Measurements from ENCODE around the gene SEC63. TPM values are rescaled to one million over a fixed set of nuclear protein-coding genes. Genes with fewer than 3 reads are reported as not detected.

SEC63 gene
- total and polyA plus RNA-seq, 4 experiments from 2014 or later: 19.6 to 95.5 (median 68.7) TPM

- Histone ChIP-seq H3K4me3 (ENCODE audit: low read length in 2 of 2) (no peak overlapping the region), H3K4me1 (ENCODE audit: insufficient read depth, low read length) (peaks cover 13% of the 10 kb centered on the region), H3K36me3 (ENCODE audit: insufficient read depth, low read length) (no peaks in the 10 kb centered on the region), H3K27me3 (ENCODE audit: insufficient read depth, low read length) (no peaks in the 10 kb centered on the region), H3K9me3 (ENCODE audit: control insufficient read depth in 1 of 2, low read length in 2 of 2) (no peaks in the 10 kb centered on the region), H3K27ac (ENCODE audit: low read depth, low read length) (no peak overlapping the region)
- H3K27ac Mint-ChIP-seq: peak overlapping the region in 3 of 7 donors; percentile 7 to 78 (median 50)
- no peak for DNase-seq
- H3K36me3 Mint-ChIP-seq: no peaks in the 10 kb centered on the region
- H3K4me1 Mint-ChIP-seq: peaks cover 11 to 31% (median 15%) of the 10 kb centered on the region in 4 donors
- no peaks in the 10 kb centered on the region for H3K9me3 Mint-ChIP-seq
- POLR2A ChIA-PET (ENCODE audit: partially characterized antibody): interaction anchor here (2.1 to 6.6 kb wide), 6 partner anchors 28 to 171 kb away, joined by 7 to 107 read pairs (median 28); partner anchors contain the start of gene SCML4
- no peaks in the 10 kb centered on the region for H3K27me3 Mint-ChIP-seq
- peak overlapping the region in 3 of 8 donors; percentile 5 to 48 (median 28) for H3K4me3 Mint-ChIP-seq
- intact Hi-C loops (cut with micrococcal nuclease): no loop called here
- CTCF ChIA-PET (ENCODE audit: partially characterized antibody): interaction anchor here (0.9 to 6.9 kb wide), 23 partner anchors 13 to 176 kb away, joined by 3 to 224 read pairs (median 20); partner anchors contain the start of gene SCML4
These were observed 108.7 kb downstream of the SEC63 start for GRCh38 chr6:107849325-107849724.

DNA sequence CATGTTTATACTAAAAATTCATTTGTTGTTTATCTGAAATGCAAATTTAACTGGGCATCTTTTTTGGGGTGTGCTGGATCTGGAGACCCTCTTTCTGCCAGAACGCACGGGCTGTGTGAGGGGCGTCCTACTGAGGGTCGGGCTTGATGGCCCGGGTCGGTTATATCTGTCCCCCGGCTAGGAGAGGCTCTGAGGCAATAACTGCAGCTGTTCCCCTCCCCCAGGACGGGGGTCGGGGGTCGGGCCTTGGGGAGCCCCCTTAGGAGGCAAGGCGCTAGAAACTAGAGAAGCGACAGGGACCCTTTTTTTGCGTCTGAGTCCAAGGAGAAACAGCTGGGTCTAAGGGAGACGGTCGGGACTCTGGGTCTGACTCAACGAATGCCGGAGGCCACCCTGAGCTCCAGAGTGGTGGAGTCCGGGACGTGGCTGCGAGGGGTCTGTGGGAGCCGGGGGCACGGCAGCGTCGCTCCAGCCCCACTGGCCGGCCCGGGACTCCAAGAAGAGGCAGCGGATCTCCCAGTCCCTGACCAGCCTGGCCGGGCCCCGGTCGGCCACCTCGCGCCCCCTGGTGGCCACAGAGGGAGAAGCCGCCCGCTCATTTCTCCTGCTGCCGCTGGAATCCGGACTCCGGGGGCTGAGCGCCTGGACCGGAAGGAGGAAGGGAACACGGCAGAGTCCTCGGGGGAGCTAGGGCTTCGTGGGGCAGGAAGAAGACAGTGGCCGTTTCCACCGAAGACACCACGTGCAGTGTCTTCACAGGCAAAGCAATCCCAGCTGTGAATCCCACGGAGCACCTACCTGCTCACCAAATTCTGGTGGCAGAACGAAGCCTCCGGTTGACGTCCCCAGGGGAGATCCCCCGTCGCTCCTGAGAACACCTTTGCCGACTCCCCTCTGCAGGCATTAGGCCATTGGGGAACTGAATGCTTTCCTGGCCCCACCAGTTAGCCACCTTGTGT is 109.9 kb downstream of the SEC63 start:
- Histone ChIP-seq H3K4me3 (ENCODE audit: low read length in 2 of 2) (peak overlapping the region; percentile 57 to 73), H3K36me3 (ENCODE audit: insufficient read depth, low read length) (no peaks in the 10 kb centered on the region), H3K27ac (ENCODE audit: low read depth, low read length) (peak overlapping the region; percentile 33), H3K4me1 (ENCODE audit: insufficient read depth, low read length) (peaks cover 22% of the 10 kb centered on the region), H3K9me3 (ENCODE audit: control insufficient read depth in 1 of 2, low read length in 2 of 2) (no peaks in the 10 kb centered on the region), H3K27me3 (ENCODE audit: insufficient read depth, low read length) (no peaks in the 10 kb centered on the region)
- DNase-seq: peak; percentile 71 to 83 (median 75)
- ChIA-PET CTCF (ENCODE audit: partially characterized antibody) (interaction anchor here (0.6 to 6.9 kb wide), 57 partner anchors 8 to 205 kb away, joined by 3 to 224 read pairs (median 7); partner anchors contain the start of genes SCML4 and SEC63), POLR2A (ENCODE audit: partially characterized antibody) (interaction anchor here (0.8 to 6.6 kb wide), 30 partner anchors 12 to 172 kb away, joined by 3 to 107 read pairs (median 4); partner anchors contain the start of gene SCML4)
- Mint-ChIP-seq H3K4me1 (peaks cover 17 to 43% (median 23%) of the 10 kb centered on the region in 4 donors), H3K36me3 (no peaks in the 10 kb centered on the region), H3K4me3 (peak overlapping the region; percentile 79 to 90 (median 85)), H3K9me3 (no peaks in the 10 kb centered on the region), H3K27ac (peak overlapping the region; percentile 80 to 90 (median 88)), H3K27me3 (no peaks in the 10 kb centered on the region)
- intact Hi-C loops (cut with micrococcal nuclease): loop anchor here (1.0 kb wide), 5 partner anchors 24 to 173 kb away; partner anchors contain the start of gene SCML4

- Histone ChIP-seq H3K27me3 (ENCODE audit: insufficient read depth, low read length) (no peaks in the 10 kb centered on the region), H3K4me3 (ENCODE audit: low read length in 2 of 2) (no peak overlapping the region), H3K9me3 (ENCODE audit: control insufficient read depth in 1 of 2, low read length in 2 of 2) (no peaks in the 10 kb centered on the region), H3K27ac (ENCODE audit: low read depth, low read length) (no peak overlapping the region), H3K36me3 (ENCODE audit: insufficient read depth, low read length) (no peaks in the 10 kb centered on the region), H3K4me1 (ENCODE audit: insufficient read depth, low read length) (peaks cover 24% of the 10 kb centered on the region)
- H3K27ac Mint-ChIP-seq: peak overlapping the region in 6 of 7 donors; percentile 12 to 65 (median 36)
- H3K9me3 Mint-ChIP-seq: no peaks in the 10 kb centered on the region
- DNase-seq: no peak
- intact Hi-C loops (cut with micrococcal nuclease): no loop called here
- no peaks in the 10 kb centered on the region for H3K36me3 Mint-ChIP-seq
- H3K4me1 Mint-ChIP-seq: peaks cover 17 to 45% (median 27%) of the 10 kb centered on the region in 4 donors
- ChIA-PET POLR2A (ENCODE audit: partially characterized antibody) (interaction anchor here (2.2 to 6.6 kb wide), 5 partner anchors 13 to 120 kb away, joined by 9 to 107 read pairs (median 35); partner anchors contain the start of gene SCML4), CTCF (ENCODE audit: partially characterized antibody) (interaction anchor here (1.8 to 6.9 kb wide), 17 partner anchors 8 to 203 kb away, joined by 4 to 224 read pairs (median 20); partner anchors contain the start of gene SCML4)
- peak overlapping the region in 2 of 8 donors; percentile 8 to 16 for H3K4me3 Mint-ChIP-seq
- no peaks in the 10 kb centered on the region for H3K27me3 Mint-ChIP-seq
These were observed 111.7 kb downstream of the SEC63 start for GRCh38 chr6:107846262-107846795.

DNA sequence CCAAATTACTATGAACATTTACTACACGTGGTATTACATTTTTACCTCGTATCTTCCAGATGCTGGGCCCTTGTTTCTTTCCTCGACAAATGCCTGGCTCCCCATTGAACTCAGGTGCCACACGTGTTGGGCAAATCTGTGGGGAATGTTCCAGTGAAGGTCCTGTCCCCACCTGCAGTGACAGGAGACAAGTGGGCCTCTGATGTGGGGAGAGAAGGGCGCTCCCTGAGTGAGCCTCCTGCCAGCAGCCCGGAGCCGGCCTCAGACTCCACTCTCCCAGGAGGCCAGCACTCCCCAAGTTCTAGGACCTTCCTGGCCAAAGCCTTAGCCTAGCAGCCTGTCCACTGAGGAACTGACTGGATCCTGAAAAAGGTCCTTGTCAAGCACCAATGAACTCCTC is 112.2 kb downstream of the SEC63 start:
- Mint-ChIP-seq H3K36me3 (no peaks in the 10 kb centered on the region), H3K27ac (no peak overlapping the region), H3K4me1 (peaks cover 17 to 45% (median 27%) of the 10 kb centered on the region in 4 donors), H3K9me3 (no peaks in the 10 kb centered on the region), H3K4me3 (no peak overlapping the region), H3K27me3 (no peaks in the 10 kb centered on the region)
- no peak overlapping the region for H3K4me3 ChIP-seq (ENCODE audit: low read length in 2 of 2)
- intact Hi-C loops (cut with micrococcal nuclease): no loop called here
- no peaks in the 10 kb centered on the region for H3K36me3 ChIP-seq (ENCODE audit: insufficient read depth, low read length)
- no peaks in the 10 kb centered on the region for H3K27me3 ChIP-seq (ENCODE audit: insufficient read depth, low read length)
- H3K27ac ChIP-seq (ENCODE audit: low read depth, low read length): no peak overlapping the region
- no peaks in the 10 kb centered on the region for H3K9me3 ChIP-seq (ENCODE audit: control insufficient read depth in 1 of 2, low read length in 2 of 2)
- DNase-seq: no peak
- ChIA-PET POLR2A (ENCODE audit: partially characterized antibody) (interaction anchor here (3.2 to 6.6 kb wide), 3 partner anchors 24 to 119 kb away, joined by 35 to 107 read pairs (median 70); partner anchors contain the start of gene SCML4), CTCF (ENCODE audit: partially characterized antibody) (interaction anchor here (1.8 to 6.9 kb wide), 11 partner anchors 16 to 172 kb away, joined by 4 to 224 read pairs (median 23); no protein-coding TSS in a partner anchor)
- peaks cover 24% of the 10 kb centered on the region for H3K4me1 ChIP-seq (ENCODE audit: insufficient read depth, low read length)

GRCh38 chr6:107843400-107843799 is 114.6 kb downstream of the SEC63 start:
- POLR2A ChIA-PET (ENCODE audit: partially characterized antibody): interaction anchor here (1.2 to 3.7 kb wide), 2 partner anchors 20 to 37 kb away, joined by 3 to 20 read pairs; partner anchors contain the start of gene SCML4
- no peak for DNase-seq

GRCh38 chr6:107841275-107841670 is 116.7 kb downstream of the SEC63 start:
- Histone ChIP-seq H3K27ac (ENCODE audit: low read depth, low read length) (no peak overlapping the region), H3K4me3 (ENCODE audit: low read length in 2 of 2) (no peak overlapping the region), H3K27me3 (ENCODE audit: insufficient read depth, low read length) (no peaks in the 10 kb centered on the region), H3K4me1 (ENCODE audit: insufficient read depth, low read length) (peaks cover 11% of the 10 kb centered on the region), H3K36me3 (ENCODE audit: insufficient read depth, low read length) (no peaks in the 10 kb centered on the region), H3K9me3 (ENCODE audit: control insufficient read depth in 1 of 2, low read length in 2 of 2) (no peaks in the 10 kb centered on the region)
- Mint-ChIP-seq H3K27ac (no peak overlapping the region), H3K27me3 (no peaks in the 10 kb centered on the region), H3K4me3 (no peak overlapping the region), H3K4me1 (peaks cover 10 to 22% (median 15%) of the 10 kb centered on the region in 4 donors), H3K9me3 (no peaks in the 10 kb centered on the region), H3K36me3 (no peaks in the 10 kb centered on the region)
- ChIA-PET CTCF (ENCODE audit: partially characterized antibody) (interaction anchor here (0.7 to 1.4 kb wide), 2 partner anchors 25 to 114 kb away, joined by 3 to 4 read pairs; no protein-coding TSS in a partner anchor), POLR2A (ENCODE audit: partially characterized antibody) (interaction anchor here (1.3 to 3.7 kb wide), 2 partner anchors 17 to 25 kb away, joined by 3 to 20 read pairs; partner anchors contain the start of gene SCML4)
- intact Hi-C loops (cut with micrococcal nuclease): no loop called here
- DNase-seq: no peak

More at GRCh38 chr6:107843400-107843799, 114.6 kb downstream of the SEC63 start:
- Mint-ChIP-seq H3K4me1 (peaks cover 14 to 40% (median 23%) of the 10 kb centered on the region in 4 donors), H3K27me3 (no peaks in the 10 kb centered on the region), H3K4me3 (peak overlapping the region in 7 of 8 donors; percentile 3 to 80 (median 38)), H3K36me3 (no peaks in the 10 kb centered on the region), H3K27ac (peak overlapping the region in 5 of 7 donors; percentile 6 to 79 (median 76)), H3K9me3 (no peaks in the 10 kb centered on the region)
- Histone ChIP-seq H3K27ac (ENCODE audit: low read depth, low read length) (no peak overlapping the region), H3K9me3 (ENCODE audit: control insufficient read depth in 1 of 2, low read length in 2 of 2) (no peaks in the 10 kb centered on the region), H3K4me3 (ENCODE audit: low read length in 2 of 2) (no peak overlapping the region), H3K4me1 (ENCODE audit: insufficient read depth, low read length) (peaks cover 19% of the 10 kb centered on the region), H3K27me3 (ENCODE audit: insufficient read depth, low read length) (no peaks in the 10 kb centered on the region), H3K36me3 (ENCODE audit: insufficient read depth, low read length) (no peaks in the 10 kb centered on the region)
- CTCF ChIA-PET (ENCODE audit: partially characterized antibody): interaction anchor here (1.4 to 2.5 kb wide), 6 partner anchors 20 to 140 kb away, joined by 3 to 23 read pairs (median 6); partner anchors contain the start of gene SCML4
- intact Hi-C loops (cut with micrococcal nuclease): no loop called here
